GM23338 (cell line): ENCODE measurements around the gene SLFN12L. TPM values are rescaled to one million over a fixed set of nuclear protein-coding genes. Genes with fewer than 3 reads are reported as not detected.

ENCODE experiments used
- ATAC-seq: fragments of 200-7000 bp; cut with Tn5 transposase; 3 replicates; pipeline ENCODE4 v1.9.1; 2020
- DNase-seq: peaks from one replicate; pipeline ENCODE4 v3.0.0-alpha.2; 2015; ENCODE audit warnings: low spot score
- H2AFZ ChIP-seq: fragments of 200-600 bp; sonication (generic); 2 replicates; pipeline ENCODE4 v1.8.0; 2016; ENCODE audit warnings: antibody characterized with exemption, mild to moderate bottlenecking, moderate library complexity
- H3F3A ChIP-seq: fragments of 200-600 bp; sonication (generic); replicated peaks from 2 replicates; pipeline ENCODE4 v1.8.0; 2017; ENCODE audit warnings: antibody characterized with exemption, mixed run types, low read depth
- H3K27ac ChIP-seq: fragments of 200-600 bp; sonication (generic); 2 replicates; pipeline ENCODE4 v1.6.1; 2016; ENCODE audit warnings: low read depth
- H3K27me3 ChIP-seq: fragments of 200-600 bp; sonication (generic); 2 replicates; pipeline ENCODE4 v1.8.0; 2016; ENCODE audit warnings: mild to moderate bottlenecking, mixed run types, moderate library complexity; ENCODE audit not compliant: insufficient read depth
- H3K36me3 ChIP-seq: fragments of 200-600 bp; sonication (generic); 2 replicates; pipeline ENCODE4 v1.8.0; 2016; ENCODE audit warnings: mild to moderate bottlenecking; ENCODE audit not compliant: insufficient read depth
- H3K4me1 ChIP-seq: fragments of 200-600 bp; sonication (generic); 2 replicates; pipeline ENCODE4 v1.8.0; 2016; ENCODE audit warnings: mild to moderate bottlenecking, moderate library complexity; ENCODE audit not compliant: insufficient read depth
- H3K4me2 ChIP-seq: fragments of 200-600 bp; sonication (generic); 2 replicates; pipeline ENCODE4 v1.7.1; 2017; ENCODE audit warnings: mixed run types
- H3K4me3 ChIP-seq: fragments of 200-600 bp; sonication (generic); 2 replicates; pipeline ENCODE4 v1.6.1; 2016; ENCODE audit warnings: mixed run types
- H3K79me2 ChIP-seq: fragments of 200-600 bp; sonication (generic); replicated peaks from 2 replicates; pipeline ENCODE4 v1.8.0; 2017; ENCODE audit warnings: mild to moderate bottlenecking; ENCODE audit not compliant: insufficient read depth
- H3K9me2 ChIP-seq: fragments of 200-600 bp; sonication (generic); 2 replicates; pipeline ENCODE4 v1.8.0; 2017; ENCODE audit not compliant: insufficient read depth
- H4K20me1 ChIP-seq: fragments of 200-600 bp; sonication (generic); replicated peaks from 2 replicates; pipeline ENCODE4 v1.8.0; 2017; ENCODE audit warnings: mild to moderate bottlenecking; ENCODE audit not compliant: insufficient read depth
- H3K27ac Mint-ChIP-seq: 2 replicates; pipeline ENCODE4 v1.8.0; 2020; ENCODE audit warnings: inconsistent platforms, mild to moderate bottlenecking, moderate library complexity, mixed read lengths
- H3K27me3 Mint-ChIP-seq: 3 replicates; pipeline ENCODE4 v1.8.0; 2022; ENCODE audit warnings: low read depth, mild to moderate bottlenecking, moderate library complexity, mixed read lengths, inconsistent platforms; ENCODE audit not compliant: insufficient read depth, poor library complexity
- H3K36me3 Mint-ChIP-seq: 3 replicates; pipeline ENCODE4 v1.8.0; 2021; ENCODE audit warnings: low read depth, mild to moderate bottlenecking, inconsistent platforms, moderate library complexity, mixed read lengths
- H3K4me1 Mint-ChIP-seq: 3 replicates; pipeline ENCODE4 v1.8.0; 2020; ENCODE audit warnings: mild to moderate bottlenecking, inconsistent platforms, mixed read lengths
- H3K4me3 Mint-ChIP-seq: 3 replicates; pipeline ENCODE4 v1.8.0; 2021; ENCODE audit warnings: moderate library complexity, mild to moderate bottlenecking, inconsistent platforms, mixed read lengths
- H3K9me3 Mint-ChIP-seq: 3 replicates; pipeline ENCODE4 v1.8.0; 2020; ENCODE audit warnings: moderate library complexity, mild to moderate bottlenecking, inconsistent platforms, mixed read lengths
- CREB1 ChIP-seq: fragments of 250-450 bp; sonication (Bioruptor Pico); IDR thresholded peaks from 2 replicates; pipeline ENCODE4 v1.5.0; 2020; ENCODE audit warnings: low read depth, mild to moderate bottlenecking, moderate library complexity
- EZH2phosphoT487 ChIP-seq: fragments of 200-600 bp; sonication (generic); IDR thresholded peaks from one replicate; pipeline ENCODE4 v1.8.1; 2018; ENCODE audit warnings: antibody characterized with exemption; ENCODE audit not compliant: unreplicated experiment
- STAT1 ChIP-seq: IDR thresholded peaks from one replicate; pipeline ENCODE4 v1.6.1; 2016; ENCODE audit warnings: antibody characterized with exemption; ENCODE audit not compliant: unreplicated experiment
- ZNF462 ChIP-seq: fragments of 250-450 bp; sonication (Bioruptor Pico); IDR thresholded peaks from 2 replicates; pipeline ENCODE4 v1.5.0; 2020; ENCODE audit warnings: mild to moderate bottlenecking, moderate library complexity
- polyA plus RNA-seq: library from polyadenylated mRNA; unstranded; fragments of >200 nt; fragmentation: Nextera tagmentation; extraction: Ambion mirVana; gene quantifications from 2 replicates; pipeline ENCODE4 v1.2.1, GENCODE V29; 2016
- total RNA-seq: library from RNA; depleted of rRNA; stranded (reverse); fragments of >200 nt; shearing (Covaris generic); gene quantifications from 2 replicates; pipeline ENCODE4 v1.2.3, GENCODE V29; 2014
- TF ChIP-seq, protein P1 (sequence below): IDR thresholded peaks from one replicate; pipeline ENCODE4 v1.6.1; 2018; ENCODE audit warnings: antibody characterized with exemption; ENCODE audit not compliant: unreplicated experiment

The SLFN12L gene
- total and polyA plus RNA-seq, 2 experiments from 2014 or later, result not detected

GRCh38 chr17:35534576-35535093 is 2.8 kb downstream of the SLFN12L start (continued):
- TF ChIP-seq ZNF462 (CRISPR knock-in tag), result no peak
- TF ChIP-seq EZH2phosphoT487, result no peak
- TF ChIP-seq CREB1 (CRISPR knock-in tag), result no peak

- Histone ChIP-seq H3K27me3 (0 out of 2 replicates have a peak, but pooled peaks cover 3% of the 10 kb centered on the region), H4K20me1 (no peaks in the 10 kb centered on the region; the same call in 1 of the 2 replicates), H3K4me3 (no peak overlapping the region), H3K79me2 (no peaks in the 10 kb centered on the region), H3F3A (no peaks in the 10 kb centered on the region), H3K27ac (no peak overlapping the region), H3K4me2 (no peak overlapping the region), H2AFZ (no peak overlapping the region), H3K36me3 (no peaks in the 10 kb centered on the region), H3K9me2 (no peaks in the 10 kb centered on the region), H3K4me1 (no peaks in the 10 kb centered on the region)
- H3K4me1 Mint-ChIP-seq, result no peaks in the 10 kb centered on the region; the same call in 2 of the 3 replicates
- no peaks in the 10 kb centered on the region for H3K36me3 Mint-ChIP-seq
- H3K9me3 Mint-ChIP-seq, result no peaks in the 10 kb centered on the region; the same call in 1 of the 3 replicates
- no peak overlapping the region for H3K4me3 Mint-ChIP-seq
- TF ChIP-seq, protein P1, sequence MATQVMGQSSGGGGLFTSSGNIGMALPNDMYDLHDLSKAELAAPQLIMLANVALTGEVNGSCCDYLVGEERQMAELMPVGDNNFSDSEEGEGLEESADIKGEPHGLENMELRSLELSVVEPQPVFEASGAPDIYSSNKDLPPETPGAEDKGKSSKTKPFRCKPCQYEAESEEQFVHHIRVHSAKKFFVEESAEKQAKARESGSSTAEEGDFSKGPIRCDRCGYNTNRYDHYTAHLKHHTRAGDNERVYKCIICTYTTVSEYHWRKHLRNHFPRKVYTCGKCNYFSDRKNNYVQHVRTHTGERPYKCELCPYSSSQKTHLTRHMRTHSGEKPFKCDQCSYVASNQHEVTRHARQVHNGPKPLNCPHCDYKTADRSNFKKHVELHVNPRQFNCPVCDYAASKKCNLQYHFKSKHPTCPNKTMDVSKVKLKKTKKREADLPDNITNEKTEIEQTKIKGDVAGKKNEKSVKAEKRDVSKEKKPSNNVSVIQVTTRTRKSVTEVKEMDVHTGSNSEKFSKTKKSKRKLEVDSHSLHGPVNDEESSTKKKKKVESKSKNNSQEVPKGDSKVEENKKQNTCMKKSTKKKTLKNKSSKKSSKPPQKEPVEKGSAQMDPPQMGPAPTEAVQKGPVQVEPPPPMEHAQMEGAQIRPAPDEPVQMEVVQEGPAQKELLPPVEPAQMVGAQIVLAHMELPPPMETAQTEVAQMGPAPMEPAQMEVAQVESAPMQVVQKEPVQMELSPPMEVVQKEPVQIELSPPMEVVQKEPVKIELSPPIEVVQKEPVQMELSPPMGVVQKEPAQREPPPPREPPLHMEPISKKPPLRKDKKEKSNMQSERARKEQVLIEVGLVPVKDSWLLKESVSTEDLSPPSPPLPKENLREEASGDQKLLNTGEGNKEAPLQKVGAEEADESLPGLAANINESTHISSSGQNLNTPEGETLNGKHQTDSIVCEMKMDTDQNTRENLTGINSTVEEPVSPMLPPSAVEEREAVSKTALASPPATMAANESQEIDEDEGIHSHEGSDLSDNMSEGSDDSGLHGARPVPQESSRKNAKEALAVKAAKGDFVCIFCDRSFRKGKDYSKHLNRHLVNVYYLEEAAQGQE, result no peak
- TF ChIP-seq STAT1, result no peak
- no peak for TF ChIP-seq EZH2phosphoT487
- H3K27ac Mint-ChIP-seq, result no peak overlapping the region
- peaks cover 5% of the 10 kb centered on the region for H3K27me3 Mint-ChIP-seq
- no peak for DNase-seq
- ATAC-seq, result no peak
These were observed 6.3 kb downstream of the SLFN12L start for GRCh38 chr17:35531160-35531559.
